Stimulated activated CD4-positive, alpha-beta T cell treated with anti-CD3 and anti-CD28 coated beads, TNF-alpha, amount 100 ng/mL, for 4 hours (primary cell): Measurements from ENCODE around the gene USP43.

ENCODE experiments used
- DNase-seq, 3 experiments: peaks; one replicate each; pipeline ENCODE4 v3.0.0-alpha.2; 2020; ENCODE audit warnings: low read depth in 3 of 3

The USP43 gene

GRCh38 chr17:9707948-9708347 is 62.6 kb downstream of the USP43 start:
- DNase-seq = no peak

DNA sequence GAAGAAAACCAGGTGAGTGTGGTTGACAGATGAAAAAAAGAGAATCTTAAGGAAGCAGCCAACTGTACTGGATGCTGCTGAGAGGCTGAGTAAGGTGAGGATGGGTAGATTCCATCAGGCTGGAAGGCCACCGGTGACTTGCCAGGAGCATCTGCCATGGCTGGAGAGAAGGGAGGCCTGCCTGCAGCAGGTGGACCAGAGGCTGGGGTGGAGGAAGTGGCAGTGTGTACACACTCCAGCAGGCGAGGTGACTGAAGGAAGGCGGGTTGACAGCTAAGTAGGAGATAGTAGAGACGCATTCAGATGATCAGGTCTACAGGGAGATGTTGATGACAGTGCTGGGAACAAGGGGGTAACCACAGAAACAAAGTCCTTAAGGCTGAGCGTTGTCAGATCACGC is 69.5 kb downstream of the USP43 start:
- no peak for DNase-seq

DNA sequence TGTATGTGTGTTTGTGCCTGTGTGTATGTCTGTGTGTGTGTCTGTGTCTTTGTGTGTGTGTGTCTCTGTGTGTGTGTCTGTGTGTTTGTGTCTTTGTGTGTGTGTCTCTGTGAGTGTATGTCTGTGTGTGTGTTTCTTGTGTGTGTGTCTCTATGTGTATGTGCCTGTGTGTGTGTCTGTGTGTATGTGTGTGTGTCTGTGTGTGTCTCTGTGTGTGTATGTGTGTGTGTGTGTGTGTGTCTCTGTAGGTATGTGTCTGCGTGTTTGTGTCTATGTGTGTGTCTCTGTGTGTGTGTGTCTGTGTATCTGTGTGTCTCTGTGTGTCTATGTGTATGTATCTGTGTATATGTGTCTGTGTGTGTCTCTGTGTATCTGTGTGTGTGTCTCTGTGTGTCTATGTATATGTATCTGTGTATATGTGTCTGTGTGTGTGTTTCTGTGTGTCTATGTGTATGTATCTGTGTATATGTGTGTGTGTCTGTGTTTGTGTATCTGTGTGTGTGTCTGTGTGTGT is 70.2 kb downstream of the USP43 start:
- DNase-seq = no peak

GRCh38 chr17:9725575-9725974 is 80.3 kb downstream of the USP43 start:
- no peak for DNase-seq

DNA sequence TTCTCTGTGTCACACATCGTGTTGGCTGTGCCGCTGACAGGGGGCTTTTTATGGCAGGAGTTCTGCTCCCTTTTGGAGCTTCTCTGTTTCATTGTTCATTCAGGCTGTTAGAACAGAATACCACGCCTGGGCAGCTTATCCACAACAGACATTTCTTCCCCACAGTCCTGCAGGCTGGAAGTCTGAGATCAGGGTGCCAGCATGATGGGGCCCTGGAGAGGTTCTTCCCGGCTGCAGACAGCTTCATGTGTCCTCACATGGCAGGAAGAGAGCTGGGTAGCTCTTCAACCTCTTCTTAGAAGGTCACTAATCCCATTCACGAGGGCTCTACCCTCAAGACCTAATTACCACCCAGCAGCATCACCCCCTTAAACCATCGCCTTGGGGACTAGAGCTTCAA is 81.0 kb downstream of the USP43 start:
- no peak for DNase-seq

DNA sequence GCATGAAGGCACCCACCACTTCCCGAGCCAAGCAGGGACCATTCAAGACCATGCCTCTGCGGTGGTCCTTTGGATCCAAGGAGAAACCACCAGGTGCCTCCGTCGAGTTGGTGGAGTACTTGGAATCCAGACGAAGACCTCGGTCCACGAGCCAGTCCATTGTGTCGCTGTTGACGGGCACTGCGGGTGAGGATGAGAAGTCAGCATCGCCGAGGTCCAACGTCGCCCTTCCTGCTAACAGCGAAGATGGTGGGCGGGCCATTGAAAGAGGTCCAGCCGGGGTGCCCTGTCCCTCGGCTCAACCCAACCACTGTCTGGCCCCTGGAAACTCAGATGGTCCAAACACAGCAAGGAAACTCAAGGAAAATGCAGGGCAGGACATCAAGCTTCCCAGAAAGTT is 82.7 kb downstream of the USP43 start:
- DNase-seq = no peak

- DNase-seq = no peak
Observed at GRCh38 chr17:9728564-9728963, 83.2 kb downstream of the USP43 start.

- DNase-seq = no peak
Observed at GRCh38 chr17:9729034-9729650, 83.8 kb downstream of the USP43 start.

GRCh38 chr17:9729735-9730420 is 84.6 kb downstream of the USP43 start:
- no peak for DNase-seq

GRCh38 chr17:9750524-9750923 is 105.2 kb downstream of the USP43 start:
- DNase-seq = no peak

GRCh38 chr17:9755083-9755482 is 109.8 kb downstream of the USP43 start:
- no peak for DNase-seq

DNA sequence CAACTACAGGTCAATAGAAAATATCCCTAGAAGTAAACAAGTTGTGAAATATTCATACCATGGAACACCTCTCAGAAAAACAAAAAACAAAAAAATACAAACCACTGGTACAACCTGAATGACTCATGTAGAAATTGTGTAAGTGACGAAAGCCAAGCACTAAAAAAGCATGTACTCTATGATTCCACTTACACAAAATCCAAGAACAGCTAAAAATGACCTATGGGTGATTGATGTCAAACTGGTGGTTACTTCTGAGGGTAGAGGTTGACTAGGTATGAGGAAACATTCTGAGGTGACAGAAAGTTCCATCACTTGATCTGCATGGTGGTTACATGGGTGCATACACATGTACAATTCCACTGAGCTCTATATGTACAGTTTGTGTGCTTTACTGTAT is 114.9 kb downstream of the USP43 start:
- no peak for DNase-seq

DNA sequence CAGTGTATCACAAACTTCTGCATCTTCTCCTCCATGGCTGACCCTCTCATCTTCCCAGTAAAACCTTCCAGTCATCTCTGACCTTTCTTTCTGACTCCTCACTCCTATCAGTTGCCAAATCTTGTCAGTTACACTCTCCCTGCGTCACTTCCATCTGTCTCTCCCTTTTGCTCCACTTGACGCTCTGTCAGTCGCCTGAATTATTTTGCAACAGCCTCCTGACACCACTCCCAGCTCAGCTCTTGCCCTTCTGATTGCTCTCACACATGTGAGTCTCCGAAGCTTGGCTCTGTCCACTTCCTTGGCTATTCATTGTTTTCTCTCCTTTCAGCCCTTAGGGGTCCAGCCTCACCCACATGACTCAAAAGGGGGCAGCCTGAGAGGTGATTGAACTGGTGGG is 118.3 kb downstream of the USP43 start:
- DNase-seq = no peak

DNA sequence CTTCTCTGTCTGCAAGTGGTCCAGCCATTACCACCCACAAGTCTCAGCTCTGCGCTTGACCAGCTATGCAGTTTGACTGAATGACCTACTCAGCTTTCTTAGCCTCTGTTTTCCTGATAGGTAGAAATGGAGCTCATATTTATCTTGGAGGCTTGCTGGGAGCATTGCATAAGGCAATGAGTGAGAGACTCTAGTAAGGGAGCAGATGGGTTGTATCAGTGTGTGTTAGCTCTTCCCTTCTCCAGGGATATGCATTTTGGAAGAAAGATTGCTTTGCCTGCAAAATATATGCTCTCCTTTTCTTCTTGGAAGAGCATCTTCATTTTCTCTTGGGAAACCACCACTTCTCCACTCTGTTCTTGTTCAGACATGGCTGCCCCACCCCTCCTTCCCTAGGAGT is 120.0 kb downstream of the USP43 start:
- DNase-seq = no peak

DNA sequence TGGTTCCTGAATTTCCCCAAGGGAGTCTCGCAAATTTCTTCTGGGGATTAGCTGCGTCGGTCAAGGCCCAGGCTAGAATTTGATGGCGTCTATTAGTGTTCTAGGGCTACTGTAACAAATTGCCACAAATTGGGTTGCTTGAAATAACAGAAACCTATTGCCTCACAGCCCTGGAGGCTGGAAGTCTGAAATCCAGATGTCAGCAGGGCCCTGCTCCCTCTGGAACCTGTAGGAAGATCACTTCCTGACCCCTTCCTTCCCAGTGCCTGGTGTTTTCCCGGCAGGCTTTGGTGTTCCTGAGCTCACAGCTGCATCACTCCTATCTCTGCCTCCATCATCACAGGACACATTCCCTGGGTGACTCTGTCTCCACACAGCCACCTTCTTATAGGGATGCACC is 121.7 kb downstream of the USP43 start:
- DNase-seq = no peak

DNA sequence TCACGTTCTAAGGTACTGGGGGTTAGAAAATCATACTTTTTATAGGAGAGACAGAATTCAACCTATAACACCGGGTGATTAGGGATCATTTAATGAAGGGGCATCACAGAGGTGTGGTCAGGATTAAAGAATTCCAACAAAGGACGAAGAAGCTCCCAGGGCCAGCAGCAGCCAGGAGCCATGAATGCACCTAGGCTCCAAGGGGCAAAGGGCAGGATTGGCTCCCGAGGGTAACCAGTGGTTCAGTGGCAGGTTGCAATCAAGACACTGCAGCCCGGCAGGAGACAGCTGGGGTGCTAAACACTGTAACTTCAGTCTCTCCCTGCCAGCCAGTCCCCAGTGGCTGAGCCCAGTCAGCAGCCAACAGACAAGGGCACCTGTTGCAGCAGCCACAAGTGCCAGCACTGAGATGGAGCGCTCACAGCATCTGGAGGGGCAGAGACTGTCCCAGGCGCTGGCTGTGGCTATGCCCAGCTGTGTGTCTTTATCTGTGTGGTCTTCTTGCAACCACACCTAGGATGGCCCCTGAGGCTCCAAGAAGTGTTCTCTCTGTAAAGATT is 122.2 kb downstream of the USP43 start:
- DNase-seq = no peak

DNA sequence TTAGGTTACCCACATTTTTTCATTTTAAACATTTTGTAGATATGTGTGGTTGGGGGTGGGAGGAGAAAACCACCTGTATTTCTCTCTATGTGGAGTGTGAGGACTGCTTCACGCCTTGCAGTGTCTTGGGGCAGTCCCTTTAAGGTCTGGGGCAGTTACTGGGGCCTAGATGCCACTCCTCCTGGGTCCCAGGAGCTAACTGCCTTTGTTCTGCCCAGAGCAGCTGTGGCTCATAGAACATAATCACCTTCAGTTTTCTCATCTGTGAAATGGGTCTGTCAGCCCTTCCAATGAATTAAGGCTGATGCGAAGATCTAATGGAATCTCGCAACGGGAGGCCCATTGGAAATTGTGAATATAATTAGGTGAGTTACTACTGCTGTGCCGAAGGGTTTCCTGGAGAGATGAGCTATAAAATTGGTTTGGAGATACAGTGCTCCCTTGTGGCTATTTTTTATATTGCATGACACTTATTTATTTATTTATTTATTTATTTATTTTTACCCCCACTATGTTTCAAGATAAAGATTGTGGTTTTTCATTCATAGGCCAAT is 123.1 kb downstream of the USP43 start:
- no peak for DNase-seq

DNA sequence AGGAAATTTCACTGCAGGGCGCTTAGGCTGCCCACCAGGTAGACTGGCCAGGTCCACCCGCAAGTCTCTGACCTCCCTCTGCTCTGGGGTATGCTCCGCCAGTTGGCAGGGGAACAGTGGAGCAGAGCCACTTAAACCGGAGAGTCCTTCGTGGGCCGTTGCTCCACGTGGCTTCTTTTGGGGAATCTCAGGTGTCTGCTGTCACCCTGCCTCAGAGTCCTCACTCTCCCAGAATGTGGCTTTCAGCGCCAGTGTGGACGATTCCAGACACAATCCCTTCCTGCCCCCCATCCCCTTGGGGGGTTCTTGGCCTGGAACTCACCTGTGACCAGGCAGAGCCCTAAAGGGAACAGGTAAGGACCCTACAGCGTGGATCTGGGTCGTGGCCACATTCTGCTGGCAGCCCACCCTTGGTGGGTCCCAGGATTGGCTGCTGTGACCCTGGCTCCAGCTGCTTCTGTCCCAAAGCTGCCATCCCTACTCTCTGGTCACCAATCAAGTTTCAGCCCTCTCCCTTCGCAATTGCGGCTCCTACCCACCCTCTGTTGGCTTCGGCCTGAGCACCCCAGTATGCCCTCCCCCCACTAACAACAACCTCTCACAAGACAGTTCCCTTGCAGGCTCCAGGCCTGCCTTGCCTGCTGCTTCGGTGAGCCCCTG is 123.8 kb downstream of the USP43 start:
- no peak for DNase-seq

GRCh38 chr17:9771465-9771864 is 126.1 kb downstream of the USP43 start:
- DNase-seq = no peak

DNA sequence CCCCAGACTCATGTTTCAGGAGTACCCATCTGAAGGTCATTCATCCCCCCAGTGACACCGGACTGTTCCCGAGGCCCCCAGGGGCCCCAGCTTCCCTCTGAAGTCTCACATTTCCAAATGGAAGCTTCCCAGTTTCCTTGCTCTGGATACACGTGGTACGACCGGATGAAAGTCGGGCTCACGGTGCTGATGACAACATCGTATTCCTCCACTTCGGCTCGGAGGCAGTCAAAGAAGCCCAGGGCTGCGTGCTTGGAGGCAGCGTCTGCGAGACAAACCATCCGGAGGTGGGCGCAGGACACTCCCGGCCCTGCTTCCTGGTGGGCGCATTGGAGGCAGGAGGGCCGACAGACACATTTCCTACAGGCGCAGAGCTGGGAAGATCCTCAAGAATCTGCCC is 127.3 kb downstream of the USP43 start:
- DNase-seq = no peak

DNA sequence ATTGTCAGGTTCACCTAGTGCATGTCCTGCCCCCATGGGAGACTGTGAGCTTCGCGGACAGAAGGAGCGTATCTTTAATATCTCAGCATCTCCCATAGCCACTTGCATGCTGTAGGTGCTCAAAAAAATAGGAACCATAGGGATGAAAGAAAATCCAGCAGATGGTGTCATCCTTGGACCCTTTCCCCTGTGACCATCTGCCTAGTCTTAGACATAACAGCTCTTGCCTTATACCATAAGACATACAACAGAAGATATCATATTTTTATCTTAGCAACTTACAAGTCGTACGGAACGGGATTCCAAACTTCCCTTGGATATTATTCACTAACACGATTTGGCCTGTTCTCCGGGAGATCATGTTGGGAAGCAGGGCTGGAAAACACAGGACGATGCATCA is 131.6 kb downstream of the USP43 start:
- DNase-seq = no peak
